Endothelial cell of hepatic sinusoid (primary cell): ENCODE data around the gene GABBR2.

Source experiments
- in situ Hi-C: cut with HindIII; loops from 2 replicates; pipeline ENCODE4 v1.10.0; 2017; ENCODE audit warnings: low sequenced_read_pairs

Gene GABBR2

DNA sequence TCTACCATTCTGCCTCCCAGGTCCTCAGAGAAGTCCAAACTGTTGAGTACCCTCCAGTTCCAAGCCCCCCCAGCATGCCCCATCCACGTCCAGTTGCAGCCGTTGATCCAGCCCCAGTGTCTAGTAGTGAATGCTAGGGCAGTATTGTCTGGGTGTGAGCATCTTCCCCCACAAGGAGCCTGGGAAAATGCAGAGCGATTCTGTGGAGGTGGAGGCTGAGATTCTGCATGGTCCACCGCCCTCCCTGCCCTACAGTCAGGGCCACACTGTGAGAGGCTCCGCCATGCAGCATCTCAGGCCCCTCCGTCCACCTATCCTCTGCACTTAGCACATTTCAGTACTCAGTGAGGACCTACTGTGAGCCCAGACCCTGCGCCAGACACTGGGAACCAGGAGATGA lies 135.9 kb downstream of the GABBR2 start:
- in situ Hi-C loops: loop anchor here (5.0 to 25.0 kb wide), 3 partner anchors 55 to 190 kb away; no protein-coding TSS in a partner anchor

DNA sequence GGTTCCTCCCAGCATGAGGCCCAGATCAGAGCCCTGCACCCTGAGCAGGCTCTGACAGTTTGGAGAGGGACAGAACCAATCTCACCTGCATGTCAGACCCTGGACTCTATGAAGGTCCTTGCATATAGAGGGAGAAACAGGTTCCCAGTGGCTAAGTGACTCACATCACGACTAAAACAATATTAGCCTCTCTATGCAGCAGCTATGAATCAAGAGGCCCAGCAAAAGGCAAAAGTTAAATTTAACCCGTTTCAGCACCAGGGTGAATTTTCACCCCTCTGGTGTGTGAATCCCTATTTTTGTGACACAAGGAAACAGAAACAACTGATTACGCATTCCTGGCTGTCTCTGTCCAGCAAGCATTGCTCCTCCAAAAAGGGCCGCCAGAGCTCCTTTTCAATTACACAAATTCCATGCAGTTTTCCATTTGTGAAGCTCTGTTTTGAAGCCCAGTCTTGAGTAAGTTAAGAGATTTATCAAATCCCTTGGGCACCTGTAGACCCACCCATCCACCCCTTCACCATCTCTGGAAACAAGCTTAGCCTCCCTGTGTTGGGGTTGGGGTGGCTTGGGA lies 136.6 kb downstream of the GABBR2 start:
- in situ Hi-C loops: loop anchor here (5.0 to 25.0 kb wide), 3 partner anchors 55 to 190 kb away; no protein-coding TSS in a partner anchor

DNA sequence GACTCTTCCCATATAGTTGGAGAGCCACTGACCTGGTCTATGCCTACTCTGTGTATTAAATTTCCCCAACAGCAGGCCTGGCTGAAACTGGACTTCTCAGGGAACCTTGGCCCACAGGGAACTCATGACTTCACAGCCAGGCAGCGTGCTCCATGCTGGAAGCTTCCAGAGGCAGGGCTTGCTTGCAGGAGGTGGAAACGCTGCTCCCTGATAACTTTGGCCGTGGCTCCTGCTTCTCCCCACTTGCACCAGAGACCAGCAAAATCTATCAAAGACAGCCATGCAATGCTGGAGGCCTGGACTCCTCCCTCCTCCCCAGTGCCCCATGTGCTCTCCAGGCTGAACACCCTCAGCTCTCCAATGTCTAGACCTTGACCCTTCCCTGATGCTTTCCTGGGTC lies 137.1 kb downstream of the GABBR2 start:
- in situ Hi-C loops: loop anchor here (5.0 to 25.0 kb wide), 3 partner anchors 56 to 191 kb away; no protein-coding TSS in a partner anchor

DNA sequence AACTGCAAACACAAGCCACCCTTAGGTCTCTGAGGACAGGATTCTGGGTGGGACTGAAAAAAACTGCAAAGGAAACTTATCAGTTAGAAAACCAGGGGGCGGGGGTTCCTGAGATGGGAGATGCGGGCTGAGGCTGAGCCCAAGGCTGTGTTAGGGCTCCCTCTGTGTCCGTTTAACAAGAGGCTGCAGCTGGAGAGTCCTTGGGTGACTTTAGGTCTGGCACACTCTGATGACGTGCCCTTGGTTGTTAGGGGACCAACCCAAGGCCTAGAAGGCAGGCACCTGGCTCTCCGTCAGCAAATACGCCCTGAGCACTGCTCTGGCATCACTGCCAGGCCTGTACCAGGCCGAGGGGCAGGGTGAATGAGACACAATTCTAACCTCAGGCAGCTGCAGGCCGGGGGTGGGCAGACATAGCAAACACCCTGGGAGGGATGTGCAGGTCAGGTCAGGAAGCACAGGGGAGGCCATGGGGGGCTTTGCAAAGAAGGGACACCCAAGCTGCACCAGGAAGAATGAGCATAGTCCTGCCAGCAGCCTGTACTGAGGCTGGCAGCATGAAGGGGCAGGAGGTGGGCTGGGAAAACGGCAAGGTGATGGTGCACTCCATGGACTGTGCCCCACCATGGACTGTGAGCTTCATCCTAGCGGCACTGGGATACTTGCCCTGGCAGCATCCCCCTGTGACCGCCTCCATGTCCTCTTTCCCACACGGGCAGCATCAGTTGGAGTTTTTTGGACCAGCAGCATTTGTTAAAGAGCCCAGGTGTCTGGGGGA lies 137.9 kb downstream of the GABBR2 start:
- in situ Hi-C loops: loop anchor here (5.0 to 25.0 kb wide), 3 partner anchors 56 to 191 kb away; no protein-coding TSS in a partner anchor

DNA sequence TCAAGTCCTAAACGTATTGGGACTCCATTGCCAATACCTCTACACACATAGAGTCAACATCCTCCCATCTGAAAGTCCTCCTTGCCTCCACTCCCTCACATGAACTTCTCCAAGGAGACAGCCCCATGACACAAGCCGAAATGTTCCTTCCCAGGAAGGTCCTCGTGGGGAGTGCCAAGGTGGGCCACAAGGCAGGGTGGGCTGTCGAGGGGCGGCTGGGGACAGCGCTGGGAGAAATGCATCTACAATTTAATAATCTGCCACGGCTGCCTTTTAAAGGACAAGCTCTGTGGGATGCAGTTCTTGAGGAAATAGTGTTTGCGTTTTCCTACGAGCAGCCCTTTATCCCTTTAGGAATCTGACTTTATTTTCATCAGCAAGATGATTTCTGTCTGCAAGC lies 138.7 kb downstream of the GABBR2 start:
- in situ Hi-C loops: loop anchor here (5.0 to 25.0 kb wide), 3 partner anchors 57 to 192 kb away; no protein-coding TSS in a partner anchor

DNA sequence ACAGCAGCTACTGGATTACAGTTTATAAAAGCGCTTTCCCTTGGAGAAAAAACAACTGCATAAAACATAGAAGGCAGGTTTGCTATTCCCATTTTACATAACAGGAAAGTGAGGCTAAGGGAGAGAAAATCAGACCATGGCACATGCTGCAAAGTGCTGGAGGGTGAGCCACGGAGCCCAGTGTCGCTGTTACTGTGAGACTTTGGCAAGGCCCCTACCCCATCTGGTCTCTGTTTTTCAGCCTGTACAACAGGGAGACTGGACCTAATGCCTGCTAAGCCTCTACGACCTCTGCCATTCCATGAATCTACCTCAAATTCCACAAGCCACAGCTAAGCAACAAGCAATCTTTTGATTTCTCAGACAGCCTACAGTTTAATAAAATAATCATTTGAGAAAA lies 139.2 kb downstream of the GABBR2 start:
- in situ Hi-C loops: loop anchor here (5.0 to 25.0 kb wide), 2 partner anchors 87 to 193 kb away; no protein-coding TSS in a partner anchor

DNA sequence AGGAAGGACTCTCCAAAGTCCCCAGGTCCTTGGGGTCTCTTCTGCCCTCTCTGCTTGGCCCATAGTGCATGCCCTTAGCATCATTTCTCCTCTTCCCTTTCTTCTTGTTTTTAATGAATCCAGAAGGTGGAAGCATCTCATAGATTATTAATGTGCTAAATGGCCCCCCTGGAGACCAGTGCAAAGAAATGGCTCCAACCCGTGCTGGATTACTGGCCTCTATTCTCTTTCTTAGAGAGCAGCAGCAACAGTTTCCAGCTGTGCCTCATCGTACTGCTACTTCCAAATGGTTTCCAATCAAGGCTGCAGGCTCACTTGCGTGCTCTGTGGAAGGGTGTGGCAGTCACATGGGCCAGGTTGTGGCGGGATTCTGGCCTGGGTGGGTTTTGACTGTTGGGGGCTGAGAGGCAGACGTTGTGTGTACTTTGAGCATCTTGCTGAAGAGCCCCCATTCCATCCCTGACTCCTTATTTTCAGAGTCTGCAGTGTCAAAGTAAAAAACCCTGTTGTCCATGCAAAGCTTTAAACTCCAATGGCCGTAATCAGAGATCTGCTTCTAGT lies 139.7 kb downstream of the GABBR2 start:
- in situ Hi-C loops: loop anchor here (5.0 to 25.0 kb wide), 2 partner anchors 87 to 193 kb away; no protein-coding TSS in a partner anchor

DNA sequence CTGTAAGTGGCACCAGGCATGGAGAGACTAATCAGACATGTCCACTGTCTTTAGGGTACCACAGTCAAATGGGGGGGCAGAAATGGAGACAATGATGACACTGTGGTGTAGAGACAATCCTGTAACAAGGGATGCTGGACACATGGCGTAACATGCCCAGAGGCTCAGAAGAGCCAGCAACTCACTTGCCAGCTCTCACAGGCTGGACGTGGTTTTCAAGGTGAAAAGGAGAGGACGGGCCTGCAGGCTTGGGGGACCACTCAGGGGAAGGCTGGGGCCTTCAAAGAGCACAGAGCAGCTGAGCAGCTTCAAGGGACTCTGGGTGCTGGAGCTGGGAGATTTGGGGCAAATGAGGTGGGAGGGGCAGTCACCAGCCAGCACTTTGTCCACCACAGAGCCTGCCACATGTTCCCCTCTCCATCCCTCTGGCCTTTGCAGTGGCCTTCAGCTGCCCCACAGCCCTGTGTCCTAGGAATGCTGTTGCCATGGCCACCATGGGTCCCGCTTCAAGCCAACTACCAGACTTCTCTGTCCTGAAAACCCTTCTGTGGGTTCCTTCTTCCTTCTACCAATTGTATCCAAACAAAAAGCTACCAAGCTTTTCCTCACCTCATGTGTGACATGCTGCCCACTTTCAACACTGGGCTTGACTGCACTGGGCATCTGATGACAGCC lies 140.4 kb downstream of the GABBR2 start:
- in situ Hi-C loops: loop anchor here (5.0 to 25.0 kb wide), 2 partner anchors 86 to 194 kb away; no protein-coding TSS in a partner anchor

DNA sequence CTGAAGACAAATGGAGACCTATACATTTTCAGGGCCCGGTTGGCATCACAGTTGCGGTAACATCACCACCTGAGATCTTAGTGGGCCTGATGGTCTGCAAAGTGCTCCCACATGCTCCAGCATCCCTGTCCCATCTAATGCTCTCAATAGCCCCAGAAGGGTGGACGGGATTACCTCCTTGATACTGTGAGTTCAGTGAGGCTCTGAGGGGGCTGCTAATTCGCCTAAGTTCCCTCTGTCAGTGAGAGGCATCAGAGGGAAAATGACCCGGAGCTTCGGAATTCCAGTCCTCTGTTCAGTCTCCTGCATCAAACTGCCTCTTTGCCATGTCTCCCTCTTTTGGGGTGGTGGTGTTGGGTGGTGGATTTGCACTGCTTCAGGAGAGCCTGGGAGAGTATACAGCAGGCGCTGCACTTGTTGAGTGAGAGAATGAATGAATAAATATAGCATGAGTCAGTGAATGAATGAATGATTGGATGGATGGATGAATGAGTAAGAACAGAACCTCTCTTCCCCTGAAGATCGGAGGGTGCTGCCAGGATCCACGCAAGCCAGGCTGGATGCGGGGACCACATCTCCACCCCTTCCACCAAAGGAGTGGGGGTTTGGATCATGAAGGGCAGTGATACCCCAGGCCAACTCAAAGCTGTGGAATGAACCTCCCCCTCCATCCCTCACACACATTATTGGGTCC lies 141.0 kb downstream of the GABBR2 start:
- in situ Hi-C loops: loop anchor here (5.0 to 25.0 kb wide), 2 partner anchors 85 to 195 kb away; no protein-coding TSS in a partner anchor

DNA sequence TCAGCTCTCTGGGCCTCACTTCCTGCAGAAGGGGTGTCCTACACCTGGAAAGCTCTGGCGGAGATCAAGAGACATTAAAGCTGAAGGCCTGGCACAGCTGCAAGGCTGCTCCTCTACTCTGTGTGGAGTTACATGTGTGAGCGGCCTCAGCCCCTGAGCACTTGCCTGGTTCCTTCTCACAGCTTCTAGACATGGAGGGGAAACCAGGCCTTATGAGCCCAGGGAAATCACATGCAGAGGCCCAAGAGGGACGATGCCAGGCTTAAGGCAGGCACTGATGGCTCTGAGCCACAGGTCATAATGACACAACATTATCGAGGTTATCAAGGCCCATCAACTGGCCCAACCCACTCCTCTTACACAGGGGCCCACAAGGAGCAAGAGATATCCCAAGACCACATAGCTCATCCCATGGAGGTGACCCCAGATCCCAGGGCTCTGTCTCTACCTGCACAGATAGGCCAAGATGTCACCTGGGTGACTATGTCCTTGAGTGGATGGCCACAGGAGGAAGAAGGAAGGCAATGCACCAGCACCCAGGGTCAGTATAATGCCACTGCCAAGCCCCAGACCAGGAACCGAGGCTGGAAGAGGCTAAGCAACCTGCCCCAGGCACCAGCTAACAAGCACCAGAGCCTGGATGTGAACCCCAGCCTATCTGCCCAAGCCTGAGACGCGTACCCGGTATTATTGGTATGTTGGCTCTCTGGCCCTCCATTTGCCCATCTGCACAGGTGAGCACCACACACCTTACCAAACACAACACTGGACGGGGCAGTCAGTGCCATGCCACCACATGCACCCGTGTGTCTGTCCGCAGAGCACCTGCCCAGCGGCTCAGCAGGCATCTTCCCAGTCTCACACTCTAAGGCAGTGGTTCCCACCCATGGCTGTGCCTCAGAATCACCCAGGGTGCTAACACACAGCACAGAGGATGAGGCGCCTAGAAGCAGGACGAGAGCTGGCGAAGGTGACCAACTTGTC lies 143.3 kb downstream of the GABBR2 start:
- in situ Hi-C loops: loop anchor here (5.0 to 25.0 kb wide), 2 partner anchors 83 to 197 kb away; no protein-coding TSS in a partner anchor

DNA sequence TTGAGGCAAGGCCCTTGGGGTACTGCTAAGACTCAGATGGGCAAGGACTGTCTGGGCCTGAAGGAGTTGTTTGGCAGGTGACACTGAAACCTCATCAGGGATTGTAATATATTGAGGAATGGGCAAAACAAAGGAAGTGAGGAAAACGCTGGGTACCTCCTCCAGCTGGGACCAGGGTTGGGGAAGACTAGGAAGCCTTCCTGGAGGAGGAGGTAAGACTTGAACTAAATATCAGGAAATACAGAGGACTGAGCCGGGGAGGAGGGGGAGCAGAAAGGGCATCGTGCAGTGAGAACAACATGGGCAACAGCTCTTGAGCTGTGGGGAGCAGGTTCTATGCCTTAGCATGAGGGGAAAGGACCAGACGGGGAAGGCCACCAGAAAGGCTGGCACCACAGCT lies 144.0 kb downstream of the GABBR2 start:
- in situ Hi-C loops: loop anchor here (5.0 to 25.0 kb wide), 2 partner anchors 82 to 198 kb away; no protein-coding TSS in a partner anchor

DNA sequence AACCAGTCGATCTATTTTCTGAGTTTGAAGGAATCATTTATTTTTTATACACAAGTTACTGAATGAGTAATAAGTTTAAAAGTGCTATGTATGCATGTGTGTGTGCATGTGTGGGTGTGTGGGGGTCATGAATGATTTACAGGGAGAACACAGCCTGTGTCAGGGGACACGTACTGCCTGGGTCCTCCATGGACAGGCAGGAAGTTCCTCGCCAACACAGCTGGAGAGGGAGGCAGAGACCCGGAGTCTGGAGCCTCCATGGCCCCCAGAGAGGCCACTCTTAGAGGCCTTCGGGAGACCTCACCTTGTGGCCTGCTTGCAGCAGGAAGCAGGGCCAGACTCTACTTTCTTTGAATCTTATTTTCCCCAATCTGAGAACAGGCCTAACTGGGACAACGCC lies 144.7 kb downstream of the GABBR2 start:
- in situ Hi-C loops: loop anchor here (25.0 kb wide), 1 partner anchor 198 kb away; no protein-coding TSS in a partner anchor

DNA sequence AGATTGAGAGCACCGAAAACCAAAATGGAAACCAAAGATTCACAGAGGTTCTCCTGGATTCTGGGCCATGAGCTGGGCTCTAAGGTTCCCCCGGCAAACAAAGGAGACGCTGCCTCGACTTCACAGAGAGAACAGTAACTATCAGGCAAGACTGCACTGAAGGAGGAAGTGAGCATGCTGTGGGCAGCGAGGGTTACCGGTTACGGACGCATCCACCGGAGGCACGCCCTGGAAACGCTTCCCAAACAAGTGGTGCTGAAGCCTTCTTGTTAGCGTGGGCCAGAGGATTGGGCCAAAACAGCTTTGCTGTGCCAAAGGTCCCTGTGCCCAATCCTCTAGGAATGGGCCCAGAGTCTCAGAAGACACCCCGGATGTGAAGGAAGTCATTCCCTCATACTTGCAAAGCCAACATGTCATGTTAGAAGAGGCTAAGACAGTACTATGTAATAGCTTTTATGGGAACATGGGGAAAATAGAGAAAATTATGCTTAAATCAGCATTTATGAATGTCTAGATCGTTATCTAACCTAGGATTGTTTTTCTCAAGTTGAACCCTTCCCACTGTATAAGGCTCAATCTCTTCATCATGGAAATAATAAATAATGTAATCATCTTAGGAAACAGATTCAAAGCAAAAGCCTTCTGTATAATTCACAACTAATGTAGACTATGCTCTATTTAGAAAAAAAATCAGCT lies 145.4 kb downstream of the GABBR2 start:
- in situ Hi-C loops: loop anchor here (25.0 kb wide), 1 partner anchor 199 kb away; no protein-coding TSS in a partner anchor

DNA sequence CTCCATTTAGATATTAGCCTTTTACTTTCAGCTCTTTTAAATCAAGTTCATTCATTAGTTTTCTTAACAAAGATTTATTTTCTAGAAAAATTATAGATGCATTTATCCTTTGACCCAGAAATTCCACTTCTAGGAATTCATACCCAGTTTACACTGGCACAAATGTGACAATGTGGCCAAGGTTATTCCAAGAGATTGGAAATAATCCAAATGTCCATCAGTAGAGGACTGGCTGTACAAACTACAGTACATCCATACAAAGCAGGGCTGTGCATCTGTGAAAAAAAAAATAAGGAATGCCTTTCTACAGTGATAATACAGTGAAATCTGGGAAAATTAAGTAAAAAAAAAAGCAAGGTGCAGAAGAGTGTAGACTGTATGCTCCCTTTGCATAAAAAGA lies 149.2 kb downstream of the GABBR2 start:
- in situ Hi-C loops: loop anchor here (25.0 kb wide), 1 partner anchor 203 kb away; no protein-coding TSS in a partner anchor

DNA sequence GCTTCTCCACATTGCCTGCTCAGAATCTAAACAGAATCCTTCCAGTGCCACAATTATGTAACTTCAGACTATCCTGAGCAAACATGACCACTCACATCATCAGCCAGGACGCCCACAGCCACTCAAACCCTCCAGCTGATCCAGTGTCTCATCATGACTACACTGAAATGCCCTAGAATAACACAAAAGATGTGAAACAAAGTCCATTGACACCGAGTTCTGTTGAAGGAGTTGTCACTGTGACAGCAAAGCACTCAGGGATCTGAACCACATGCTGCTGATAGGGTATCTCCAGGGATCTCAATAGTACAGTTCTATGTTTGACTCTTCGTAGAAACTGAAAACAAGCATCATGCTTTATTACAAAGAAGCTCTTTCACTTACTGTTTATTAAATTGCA lies 150.2 kb downstream of the GABBR2 start:
- in situ Hi-C loops: loop anchor here (25.0 kb wide), 1 partner anchor 204 kb away; no protein-coding TSS in a partner anchor

DNA sequence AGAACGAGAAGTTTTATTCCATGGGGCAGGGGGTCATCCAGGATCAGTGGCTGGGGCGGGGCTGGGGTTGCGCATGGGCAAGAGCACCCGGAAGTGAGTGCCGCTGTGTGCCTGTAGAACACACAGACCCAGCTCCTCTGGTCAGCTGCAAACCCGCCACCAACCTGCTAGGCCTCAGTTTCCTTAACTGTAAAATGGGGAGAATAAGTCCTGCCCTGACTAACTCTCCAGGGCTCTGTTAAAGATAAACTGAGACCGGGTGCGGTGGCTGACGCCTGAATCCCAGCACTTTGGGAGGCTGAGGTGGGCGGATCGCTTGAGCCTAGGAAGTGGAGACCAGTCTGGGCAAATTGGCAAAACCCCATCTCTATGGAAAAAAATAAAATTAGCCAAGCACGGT lies 152.2 kb downstream of the GABBR2 start:
- in situ Hi-C loops: loop anchor here (25.0 kb wide), 1 partner anchor 206 kb away; no protein-coding TSS in a partner anchor

DNA sequence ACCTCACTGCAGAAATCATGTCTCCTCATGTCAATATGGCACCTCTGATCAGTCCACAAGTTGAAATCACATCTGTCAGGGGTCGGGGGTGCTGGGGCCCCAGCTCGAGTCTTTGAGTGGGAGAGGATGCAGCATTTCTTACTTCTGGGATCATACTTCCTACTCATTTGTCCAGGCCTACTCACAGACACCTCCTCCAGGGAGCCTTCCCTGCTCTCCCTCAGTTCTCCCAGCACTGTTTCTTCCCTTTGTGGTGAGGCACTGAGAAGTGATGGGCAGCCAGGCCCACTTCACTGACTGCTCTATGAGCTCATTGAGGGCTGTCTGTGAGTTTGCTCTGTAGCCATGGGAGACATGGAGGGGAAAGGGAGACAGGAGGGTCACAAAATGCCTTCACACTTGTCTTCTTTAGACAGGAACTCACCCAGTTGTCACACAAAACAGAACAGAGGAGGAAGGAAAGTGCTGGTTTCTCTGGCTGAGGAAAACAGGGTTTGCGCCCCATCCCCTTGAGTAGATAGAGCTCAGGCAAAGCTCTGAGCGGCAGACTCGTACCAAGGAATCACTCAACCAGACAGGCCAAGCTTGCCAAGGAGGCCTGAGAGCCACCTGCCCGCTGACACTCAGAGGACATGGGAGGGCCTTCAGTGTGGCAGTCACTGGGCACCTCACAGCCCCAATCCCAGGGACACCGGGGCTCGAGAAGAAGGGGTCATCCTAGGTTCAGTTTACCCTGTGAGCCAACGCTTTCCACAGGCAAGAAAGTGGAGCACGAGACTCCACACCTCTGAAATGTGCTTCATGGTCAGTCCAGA lies 152.9 kb downstream of the GABBR2 start:
- in situ Hi-C loops: loop anchor here (25.0 kb wide), 1 partner anchor 206 kb away; no protein-coding TSS in a partner anchor
